Measurements from ENCODE around the gene LIPC. TPM values are rescaled to one million over a fixed set of nuclear protein-coding genes. Genes with fewer than 3 reads are reported as not detected.

The LIPC gene
- polyA plus RNA-seq, 2 of the 4 experiments (the other 2 are of a cell fraction): 0.13 to 0.30 TPM

GRCh38 chr15:58611731-58612676, 180.2 kb downstream of the LIPC start:
- POLR2A ChIA-PET: no interaction called here
- CTCF ChIA-PET: interaction anchor here (0.6 to 1.3 kb wide), 5 partner anchors 12 to 384 kb away, joined by 3 to 6 read pairs (median 4); no protein-coding TSS in a partner anchor
- Histone ChIP-seq H3K4me3 (no peak overlapping the region), H3K27ac (peak overlapping the region in 1 of 2 experiments; percentile 57; a peak in 3 of 6 replicates), H3K9me3 (peaks cover 12% of the 10 kb centered on the region), H3K4me2 (peak overlapping the region; percentile 30; the same call in 2 of the 3 replicates), H3K4me1 (peaks cover 15% of the 10 kb centered on the region)
- DNase-seq (ENCODE audit: low read depth in 1 of 2, low spot score in 1 of 2) (no peak), ATAC-seq (peak; percentile 54 to 59; a peak in 5 of 6 replicates), FAIRE-seq (no peak)
- TF ChIP-seq EP300 (IDR thresholded peaks at IDR 0.05) (no peak), ZSCAN20 (CRISPR knock-in tag; IDR thresholded peaks at IDR 0.05) (no peak), CHD4 (IDR thresholded peaks at IDR 0.05; ENCODE audit: borderline replicate concordance) (no peak), POLR2A (IDR thresholded peaks at IDR 0.05; ENCODE audit: low read length) (no peak), HES2 (IDR thresholded peaks at IDR 0.05) (no peak), RARB (CRISPR knock-in tag; IDR thresholded peaks at IDR 0.05) (no peak), JUN (IDR thresholded peaks at IDR 0.05) (no peak), BHLHE40 (IDR thresholded peaks at IDR 0.05; ENCODE audit: low read depth, low read length) (no peak)
- WGBS (ENCODE audit: missing lambda C conversion rate): 75% methylated on average over 6 of the region's 6 CpGs

DNA sequence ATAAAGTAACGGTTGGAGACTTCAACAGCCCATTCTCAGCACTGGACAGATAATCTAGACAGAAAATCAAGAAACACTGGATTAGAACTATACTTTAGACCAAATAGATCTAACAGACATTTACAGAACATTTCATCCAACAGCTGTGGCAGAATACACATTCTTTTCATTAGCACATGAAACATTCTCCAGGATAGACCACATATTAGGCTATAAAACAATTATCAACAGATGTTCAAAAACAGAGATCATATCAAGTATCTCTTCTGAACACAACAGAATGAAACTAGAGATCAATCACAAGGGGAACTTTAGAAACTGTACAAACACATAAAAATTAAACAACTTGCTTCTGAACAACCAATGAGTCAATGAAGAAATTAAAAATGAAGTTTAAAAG, 184.4 kb downstream of the LIPC start:
- ATAC-seq: no peak
- 88% methylated on average over 1 of the region's 1 CpG for WGBS (ENCODE audit: missing lambda C conversion rate)
- TF ChIP-seq ZFP36 (IDR thresholded peaks at IDR 0.05; ENCODE audit: borderline replicate concordance, partially characterized antibody) (no peak), E2F6 (IDR thresholded peaks at IDR 0.05; ENCODE audit: borderline replicate concordance, low read depth) (no peak), HEYL (CRISPR knock-in tag; IDR thresholded peaks at IDR 0.05) (no peak), USF2 (IDR thresholded peaks at IDR 0.05) (no peak)

More for the DNA sequence above, 184.4 kb downstream of the LIPC start:
- POLR2A ChIA-PET: no interaction called here
- H3K4me2 ChIP-seq: no peak overlapping the region
- DNase-seq (ENCODE audit: low read depth in 1 of 2, low spot score in 1 of 2) (no peak), FAIRE-seq (peak; percentile 56)
- no peak overlapping the region for H3K27ac ChIP-seq
- peaks cover 12% of the 10 kb centered on the region for H3K9me3 ChIP-seq
- H3K4me1 ChIP-seq: peaks cover 16% of the 10 kb centered on the region
- CTCF ChIA-PET: interaction anchor here (1.2 kb wide), 1 partner anchor 146 kb away, joined by 3 read pairs; no protein-coding TSS in a partner anchor
- no peak overlapping the region for H3K4me3 ChIP-seq

Small RNA genes lying within 50 kb of the gene (small RNA-seq; reads per million reads assigned to genes)
- gene AC084781.2: 0 reads per million in 6 experiments
